H1 (cell line): Measurements from ENCODE around the gene ZAP70. TPM values are rescaled to one million over a fixed set of nuclear protein-coding genes. Genes with fewer than 3 reads are reported as not detected.

Experiments used
- ATF3 ChIP-seq: IDR thresholded peaks from 2 replicates; pipeline ENCODE4 v1.6.1; 2011; ENCODE audit warnings: low read depth, mild to moderate bottlenecking, low read length; ENCODE audit not compliant: insufficient read depth
- GTF2F1 ChIP-seq: IDR thresholded peaks from 2 replicates; pipeline ENCODE4 v1.6.1; 2012; ENCODE audit warnings: low read depth, low read length, improper control_type of control experiment, borderline replicate concordance
- JUND ChIP-seq: IDR thresholded peaks from 2 replicates; pipeline ENCODE4 v1.6.1; 2011; ENCODE audit warnings: mild to moderate bottlenecking, improper control_type of control experiment, low read length
- KDM4A ChIP-seq: IDR thresholded peaks from one replicate; pipeline ENCODE4 v1.7.1; 2012; ENCODE audit warnings: low read depth, mild to moderate bottlenecking, moderate library complexity, low read length, inconsistent platforms; ENCODE audit not compliant: severe bottlenecking
- POLR2AphosphoS5 ChIP-seq: IDR thresholded peaks from 2 replicates; pipeline ENCODE4 v1.6.1; 2011; ENCODE audit warnings: low read depth, low read length
- TBP ChIP-seq: IDR thresholded peaks from 2 replicates; pipeline ENCODE4 v1.6.1; 2011; ENCODE audit warnings: low read depth, low read length, improper control_type of control experiment
- polyA plus RNA-seq, 7 experiments: library from polyadenylated mRNA; depleted of rRNA in 3 of 7; stranded (reverse) in 5 of 7; unstranded in 2 of 7; fragments of >200 nt in 5 of 7; fragments of 200-250 nt in 2 of 7; gene quantifications; 1 replicate in 5 of 7; 2 replicates in 1 of 7; 4 replicates in 1 of 7; pipeline versions ENCODE4 v1.2.1 to v1.2.3, GENCODE V29; 2011 to 2013; ENCODE audit warnings: missing spikeins in 2 of 7, mixed read lengths in 2 of 7
- total RNA-seq: library from RNA; stranded (reverse); fragmentation: NEBNext Ultra II Directional; extraction: Animal tissue kit (Norgen Biotek cat#: 25700); gene quantifications from 2 replicates; pipeline ENCODE4 v1.2.1, GENCODE V29; 2021

ZAP70 gene
- total and polyA plus RNA-seq, 2 of the 8 experiments (the other 6 are each of a cell fraction or from before 2014, with no cell fraction given): 0.15 TPM; not detected in 1

- peak; percentile 83 for TF ChIP-seq TBP
- TF ChIP-seq GTF2F1: peak; percentile 42; the same call in 1 of the 2 replicates
- peak; percentile 89 for TF ChIP-seq JUND
- TF ChIP-seq ATF3: no peak
- TF ChIP-seq KDM4A: peak; percentile 38
- TF ChIP-seq POLR2AphosphoS5: peak; percentile 88
These were observed 49.3 kb upstream of the ZAP70 start, which contains the start of gene ACTR1B (continued) for GRCh38 chr2:97663962-97664635.
